Measurements from ENCODE around the gene MBD3.
"Not testable (repeated sequence)": the region's sequence is repeated elsewhere in the genome, so short reads cannot be mapped to it uniquely, and the experiment has no call there.

Gene MBD3

DNA sequence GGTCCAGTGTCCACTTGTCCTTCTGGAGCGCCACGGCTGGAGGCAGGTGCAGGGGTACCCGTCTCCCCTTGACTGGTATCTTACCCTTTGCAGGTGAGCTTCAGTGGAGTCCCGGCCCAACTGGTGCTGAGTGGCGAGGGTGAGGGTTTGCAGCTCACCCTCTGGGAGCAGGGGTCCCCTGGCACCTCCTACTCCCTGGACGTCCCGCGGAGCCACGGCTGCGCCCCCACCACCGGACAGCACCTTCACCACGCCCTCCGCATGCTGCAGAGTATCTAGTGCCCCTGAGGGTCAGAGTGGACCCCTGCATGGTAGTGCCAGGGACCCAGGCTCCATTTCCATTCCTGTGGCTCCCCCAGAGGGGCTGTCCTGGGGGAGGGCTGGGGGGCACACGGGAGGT is 57.7 kb downstream of the MBD3 start:
- TF ChIP-seq, protein P1, sequence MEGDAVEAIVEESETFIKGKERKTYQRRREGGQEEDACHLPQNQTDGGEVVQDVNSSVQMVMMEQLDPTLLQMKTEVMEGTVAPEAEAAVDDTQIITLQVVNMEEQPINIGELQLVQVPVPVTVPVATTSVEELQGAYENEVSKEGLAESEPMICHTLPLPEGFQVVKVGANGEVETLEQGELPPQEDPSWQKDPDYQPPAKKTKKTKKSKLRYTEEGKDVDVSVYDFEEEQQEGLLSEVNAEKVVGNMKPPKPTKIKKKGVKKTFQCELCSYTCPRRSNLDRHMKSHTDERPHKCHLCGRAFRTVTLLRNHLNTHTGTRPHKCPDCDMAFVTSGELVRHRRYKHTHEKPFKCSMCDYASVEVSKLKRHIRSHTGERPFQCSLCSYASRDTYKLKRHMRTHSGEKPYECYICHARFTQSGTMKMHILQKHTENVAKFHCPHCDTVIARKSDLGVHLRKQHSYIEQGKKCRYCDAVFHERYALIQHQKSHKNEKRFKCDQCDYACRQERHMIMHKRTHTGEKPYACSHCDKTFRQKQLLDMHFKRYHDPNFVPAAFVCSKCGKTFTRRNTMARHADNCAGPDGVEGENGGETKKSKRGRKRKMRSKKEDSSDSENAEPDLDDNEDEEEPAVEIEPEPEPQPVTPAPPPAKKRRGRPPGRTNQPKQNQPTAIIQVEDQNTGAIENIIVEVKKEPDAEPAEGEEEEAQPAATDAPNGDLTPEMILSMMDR (IDR thresholded peaks at IDR 0.05; ENCODE audit: low read depth, low read length): no peak

DNA sequence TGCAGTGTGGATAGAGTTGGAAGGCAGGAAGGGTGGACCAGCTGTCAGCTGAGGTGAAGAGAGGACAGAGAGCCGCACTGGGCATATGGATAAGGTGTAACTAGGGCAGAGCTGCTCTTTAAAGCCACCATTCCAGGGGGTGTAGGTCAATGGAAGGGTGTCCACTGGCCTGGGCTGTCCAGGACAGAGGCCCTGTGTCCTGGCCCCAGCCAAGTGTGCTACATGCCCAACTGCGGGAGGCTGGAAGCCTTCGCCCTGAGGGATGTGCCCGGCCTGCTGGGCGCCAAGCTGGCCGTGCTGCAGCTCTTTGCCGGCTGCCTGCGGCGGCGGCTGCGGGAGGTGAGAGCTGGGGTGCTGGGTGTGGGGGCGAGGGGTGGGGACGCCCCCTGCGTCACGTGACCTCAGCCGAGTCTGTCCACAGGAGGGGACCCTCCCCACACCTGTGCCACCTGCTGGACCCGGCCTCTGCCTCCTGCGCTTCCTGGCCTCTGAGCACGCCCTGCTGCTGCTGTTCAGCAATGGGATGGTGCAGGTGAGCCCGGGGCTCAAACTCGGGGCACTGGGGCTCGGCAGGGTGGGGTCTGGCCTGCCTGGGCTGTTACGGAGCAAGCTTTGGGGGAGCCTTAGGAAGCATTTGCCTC is 59.0 kb downstream of the MBD3 start:
- H3K4me3 ChIP-seq (ENCODE audit: low read depth, low read length): no peak overlapping the region
- TF ChIP-seq, protein P1 (IDR thresholded peaks at IDR 0.05; ENCODE audit: low read depth, low read length): no peak

More for the DNA sequence above, 57.7 kb downstream of the MBD3 start:
- no peak overlapping the region for H3K4me3 ChIP-seq (ENCODE audit: low read depth, low read length)

DNA sequence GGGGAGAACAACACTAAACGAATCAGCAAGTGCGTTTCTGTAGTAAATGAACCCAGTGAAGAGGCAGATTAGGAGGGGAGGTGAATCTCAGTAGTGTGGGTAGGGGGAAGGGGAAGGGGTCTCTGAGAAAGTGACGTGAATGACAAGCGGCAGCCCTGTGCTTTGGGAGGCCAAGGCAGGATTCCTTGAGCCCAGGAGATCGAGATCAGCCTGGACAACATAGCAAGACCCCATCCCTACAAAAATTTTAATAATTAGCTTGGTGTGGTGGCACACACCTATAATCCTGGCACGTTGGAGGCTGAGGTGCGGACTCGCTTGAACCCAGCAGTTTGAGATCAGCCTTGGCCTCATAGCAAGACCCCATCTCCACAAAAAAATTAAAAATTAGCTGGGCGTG is 60.7 kb downstream of the MBD3 start:
- TF ChIP-seq, protein P1 (IDR thresholded peaks at IDR 0.05; ENCODE audit: low read depth, low read length): no peak
- H3K4me3 ChIP-seq (ENCODE audit: low read depth, low read length): no peak overlapping the region

DNA sequence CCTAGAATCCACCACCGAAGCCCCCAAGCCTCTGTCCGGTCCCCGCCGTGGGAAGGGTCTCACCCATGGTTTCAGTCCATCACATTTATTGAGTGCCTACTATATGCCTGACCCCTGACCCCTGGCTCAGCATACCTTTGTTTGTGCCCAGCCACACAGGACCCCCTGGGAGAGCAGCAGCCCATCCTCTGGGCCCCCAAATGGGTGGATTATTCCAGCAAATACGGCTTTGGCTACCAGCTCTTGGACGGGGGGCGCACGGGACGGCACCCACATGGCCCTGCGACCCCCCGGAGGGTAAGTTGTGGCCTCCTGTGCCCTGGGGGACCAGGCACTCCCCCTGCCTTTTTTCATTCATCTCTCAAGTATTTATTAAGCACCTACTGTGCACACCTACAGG is 61.1 kb downstream of the MBD3 start:
- TF ChIP-seq, protein P1 (IDR thresholded peaks at IDR 0.05; ENCODE audit: low read depth, low read length): no peak
- H3K4me3 ChIP-seq (ENCODE audit: low read depth, low read length): no peak overlapping the region

DNA sequence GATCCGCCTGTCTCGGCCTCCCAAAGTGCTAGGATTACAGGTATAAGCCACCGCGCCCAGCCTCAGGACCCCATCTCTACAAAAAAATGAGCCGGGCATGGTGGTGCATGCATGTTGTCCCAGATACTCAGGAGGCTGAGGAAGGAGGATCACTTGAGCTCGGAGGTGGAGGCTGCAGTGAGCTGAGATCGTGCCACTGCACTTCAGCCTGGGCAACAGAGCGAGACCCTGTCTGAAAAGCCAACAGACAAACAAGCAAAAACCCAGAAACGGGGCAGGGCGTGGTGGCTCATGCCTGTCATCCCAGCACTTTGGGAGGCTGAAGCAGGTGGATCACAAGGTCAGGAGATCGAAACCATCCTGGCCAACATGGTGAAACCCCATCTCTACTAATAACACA is 61.8 kb downstream of the MBD3 start:
- H3K4me3 ChIP-seq (ENCODE audit: low read depth, low read length): not testable (repeated sequence)

DNA sequence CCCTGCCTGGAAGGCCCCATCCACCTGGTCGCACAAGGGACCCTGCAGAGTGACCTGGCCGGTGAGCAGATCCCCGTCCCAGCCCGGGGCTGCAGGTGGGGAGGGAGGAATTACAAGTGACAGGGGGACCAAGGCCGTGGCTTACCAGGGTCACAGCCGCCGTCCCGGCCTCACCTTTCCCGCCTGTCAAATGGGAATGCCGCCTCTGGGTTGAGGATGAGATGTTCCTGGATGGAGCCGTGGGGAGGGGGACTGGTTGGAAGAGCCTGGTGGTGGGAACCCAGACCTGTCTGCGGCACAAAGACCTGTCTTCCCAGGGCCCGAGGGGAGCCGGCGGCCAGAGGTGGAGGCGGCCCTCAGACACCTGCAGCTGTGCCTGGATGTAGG is 63.2 kb downstream of the MBD3 start:
- TF ChIP-seq, protein P1 (IDR thresholded peaks at IDR 0.05; ENCODE audit: low read depth, low read length): no peak
- H3K4me3 ChIP-seq (ENCODE audit: low read depth, low read length): no peak overlapping the region

DNA sequence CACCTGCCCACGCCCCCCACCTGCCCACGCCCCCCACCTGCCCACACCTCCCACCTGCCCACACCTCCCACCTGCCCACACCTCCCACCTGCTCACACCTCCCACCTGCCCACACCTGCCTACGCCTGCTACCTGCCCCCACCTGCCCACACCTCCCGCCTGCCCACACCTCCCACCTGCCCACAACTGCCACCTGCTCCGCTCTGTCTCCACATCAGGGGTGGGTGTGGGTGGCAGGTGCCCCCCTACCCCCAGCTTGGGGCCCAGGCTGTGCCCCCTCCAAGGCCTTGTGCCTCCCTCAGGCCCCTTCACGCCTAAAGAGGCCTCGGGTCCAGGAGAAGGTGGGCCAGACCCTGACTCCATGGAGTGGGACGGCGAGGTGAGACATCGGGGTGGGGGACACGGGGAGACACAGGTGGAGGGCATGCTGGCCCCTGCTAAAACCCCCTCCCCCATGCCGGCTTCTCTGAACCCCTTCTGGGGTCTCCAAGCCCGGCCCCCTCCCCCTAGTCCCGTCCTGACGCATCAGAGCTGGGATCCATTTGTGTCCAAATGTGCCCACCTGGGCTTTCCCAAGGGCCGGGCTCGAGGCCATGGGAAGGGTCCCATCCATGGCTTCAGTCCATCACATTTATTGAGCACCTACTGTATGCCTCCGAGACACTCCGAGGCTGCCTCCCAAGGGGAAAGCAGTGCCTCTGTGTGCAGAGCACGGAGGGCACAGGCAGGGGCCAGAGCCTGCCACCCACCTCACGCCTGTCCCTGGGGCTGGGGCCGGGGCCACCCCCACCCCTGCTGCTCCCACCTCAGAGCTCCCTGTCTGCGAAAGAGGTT is 63.9 kb downstream of the MBD3 start:
- no peak overlapping the region for H3K4me3 ChIP-seq (ENCODE audit: low read depth, low read length)
- TF ChIP-seq, protein P1 (IDR thresholded peaks at IDR 0.05; ENCODE audit: low read depth, low read length): no peak
